ENCODE data around the gene TAAR8.
"Not testable (repeated sequence)": the region's sequence is repeated elsewhere in the genome, so short reads cannot be mapped to it uniquely, and the experiment has no call there.

The TAAR8 gene

DNA sequence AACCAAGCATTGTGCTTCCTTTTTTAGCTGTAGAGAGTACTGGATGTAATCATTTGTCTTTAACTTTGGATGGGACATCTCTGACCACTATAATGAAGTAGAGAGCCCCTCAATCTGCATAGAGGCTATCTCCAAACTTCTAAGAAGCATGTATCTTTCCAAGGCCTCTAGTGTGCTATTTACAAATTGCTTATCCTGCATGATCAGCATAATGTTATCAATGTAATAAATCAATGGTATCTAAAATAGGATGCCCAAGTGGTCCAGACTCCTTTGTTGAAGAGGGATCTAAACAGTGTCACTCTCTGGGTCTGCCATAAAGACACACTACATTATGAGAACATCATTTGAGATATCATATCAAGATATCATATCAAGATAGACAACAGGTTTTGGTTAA, 7.6 kb upstream of the TAAR8 start:
- no peak for DNase-seq (ENCODE audit: low spot score)

DNA sequence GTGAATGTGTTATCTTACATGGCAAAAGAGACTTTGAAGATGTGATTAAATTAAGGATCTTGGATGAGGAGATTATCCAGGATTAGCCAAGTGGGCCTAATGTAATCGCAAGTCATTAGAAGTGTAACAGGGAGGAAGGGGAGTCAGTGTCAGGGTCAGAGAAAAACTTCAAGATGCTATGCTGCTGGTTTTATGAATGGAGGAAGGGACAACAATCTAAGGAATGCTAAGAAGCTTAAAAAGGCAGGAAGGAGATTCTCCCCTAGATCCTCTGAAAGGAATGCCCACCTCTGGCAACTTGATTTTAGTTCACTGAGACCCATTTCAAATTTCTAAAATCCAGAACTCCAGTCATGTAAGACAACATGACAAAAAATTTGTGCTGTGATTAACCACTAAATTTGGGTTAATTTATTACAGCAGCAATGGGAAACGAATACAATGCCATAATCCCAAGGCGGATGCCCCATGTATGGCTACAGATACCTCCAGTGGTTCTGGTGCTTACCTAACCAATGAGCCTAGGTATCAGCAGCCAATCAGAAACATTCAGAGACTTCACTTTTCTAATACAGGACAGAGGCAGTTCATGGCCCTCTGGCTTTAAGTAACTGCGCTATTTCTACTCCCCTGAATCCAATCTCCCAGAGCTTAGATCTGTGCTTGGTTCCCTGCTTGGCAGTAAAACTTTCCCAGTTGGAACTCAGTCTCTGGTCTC, 3.6 kb upstream of the TAAR8 start:
- DNase-seq (ENCODE audit: low spot score), result no peak

DNA sequence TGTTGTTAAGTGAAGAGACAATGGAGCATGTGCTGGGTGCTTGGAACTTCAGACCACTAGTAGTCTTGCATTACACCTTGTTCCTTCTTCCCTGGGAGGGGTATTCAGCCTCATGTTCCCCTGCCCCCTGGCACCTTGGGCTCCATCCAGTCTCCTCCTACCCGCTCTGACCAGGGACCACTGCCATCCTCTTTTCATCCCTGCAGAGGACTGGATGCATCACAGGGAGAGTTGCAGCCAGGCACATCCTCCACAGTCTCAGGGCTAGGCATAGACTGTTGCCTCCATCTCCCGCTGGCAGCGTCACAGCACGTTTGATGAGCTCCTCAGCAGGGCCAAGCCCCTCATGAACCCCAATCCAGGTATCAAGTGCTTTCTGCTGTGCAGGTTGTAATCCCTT, 1.3 kb upstream of the TAAR8 start:
- no peak for DNase-seq (ENCODE audit: low spot score)

DNA sequence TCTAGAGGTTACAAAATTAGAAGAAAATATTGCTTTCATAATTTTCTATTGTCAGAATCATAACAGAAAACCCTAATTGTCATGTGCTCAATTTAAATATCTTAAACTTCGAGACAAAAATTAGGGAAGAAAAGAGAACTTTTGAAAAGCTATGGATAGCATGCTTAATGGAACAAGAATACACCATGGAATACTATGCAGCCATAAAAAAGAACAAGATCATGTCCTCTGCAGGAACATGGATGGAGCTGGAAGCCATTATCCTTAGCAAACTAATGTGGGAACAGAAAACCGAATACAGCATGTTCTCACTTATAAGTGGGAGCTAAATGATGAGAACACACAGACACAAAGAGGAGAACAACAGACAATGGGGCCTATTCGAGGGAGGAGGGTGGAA, 7.6 kb downstream of the TAAR8 start:
- DNase-seq (ENCODE audit: low spot score), result not testable (repeated sequence)

DNA sequence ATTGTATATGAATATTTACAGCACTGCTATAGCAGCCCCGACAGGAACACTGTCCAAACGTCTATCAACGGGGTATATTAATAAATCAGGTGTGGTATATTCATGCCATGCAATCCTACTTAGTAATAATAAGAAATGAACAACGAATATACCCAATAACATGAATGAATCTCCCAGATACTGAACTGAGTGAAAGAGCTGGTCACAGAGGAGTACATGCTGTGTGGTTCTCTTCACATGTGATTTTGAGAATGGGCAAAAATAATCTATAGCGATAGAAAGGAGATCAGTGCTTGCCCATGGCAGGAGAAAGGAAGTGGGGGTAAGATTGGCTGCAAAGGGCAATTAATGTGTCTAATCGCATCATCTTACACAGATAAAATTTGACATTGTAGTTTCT, 13.9 kb downstream of the TAAR8 start:
- DNase-seq (ENCODE audit: low spot score), result no peak

DNA sequence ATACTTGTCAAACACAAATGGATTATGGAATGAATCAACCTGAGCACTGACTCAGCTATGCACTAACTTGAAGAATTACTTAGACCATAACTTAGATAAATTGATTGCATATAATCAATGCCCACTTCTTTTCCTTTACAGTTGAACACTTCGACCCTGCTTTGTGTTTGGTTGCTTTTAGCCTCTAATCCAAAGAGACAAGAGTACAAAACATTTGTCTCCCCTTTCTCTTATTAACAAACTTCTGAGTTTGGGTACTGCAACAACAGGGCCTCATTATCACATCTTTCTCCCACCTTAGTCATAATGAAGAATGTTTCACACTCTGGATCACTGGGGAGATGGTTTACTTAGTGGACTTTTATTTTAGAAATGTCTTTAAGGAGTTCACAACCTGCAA, 15.1 kb downstream of the TAAR8 start:
- DNase-seq (ENCODE audit: low spot score), result no peak

DNA sequence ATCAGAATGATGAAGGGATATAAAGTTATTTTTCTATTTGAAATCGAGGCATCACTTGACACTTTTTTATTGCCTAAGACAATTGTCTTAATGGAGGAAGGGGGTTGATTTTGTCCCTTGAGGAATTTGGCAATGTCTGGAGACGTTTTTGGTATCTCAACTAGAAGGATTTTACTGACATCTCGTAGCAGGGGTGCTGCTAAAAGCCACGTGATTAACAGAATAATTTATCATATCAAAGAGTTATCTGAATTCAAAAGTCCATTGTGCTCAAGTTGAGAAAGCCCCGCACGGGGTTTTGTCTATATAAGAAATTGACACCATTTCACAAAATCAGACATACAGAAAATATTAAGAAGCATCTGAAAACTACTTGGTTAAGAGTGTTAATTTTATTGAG, 16.1 kb downstream of the TAAR8 start:
- DNase-seq (ENCODE audit: low spot score), result no peak

DNA sequence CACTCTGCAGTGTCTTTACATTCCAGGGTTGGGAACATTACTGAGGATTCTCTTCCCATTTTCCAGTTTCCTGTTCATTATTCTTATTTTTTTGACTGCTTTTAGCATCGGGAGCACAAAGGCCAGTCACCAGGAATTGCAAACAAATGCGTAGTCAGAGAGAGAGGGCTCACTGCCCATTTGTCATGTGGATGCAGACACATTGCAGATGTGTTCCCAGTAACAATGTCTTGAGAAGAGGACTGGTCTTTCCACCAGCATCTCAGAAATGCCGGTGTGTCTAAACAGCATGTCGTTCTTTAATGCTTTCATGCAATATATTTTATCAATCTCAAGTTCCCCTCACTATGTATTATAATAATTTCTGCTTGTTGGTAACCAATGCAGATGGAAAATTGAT, 16.7 kb downstream of the TAAR8 start:
- DNase-seq (ENCODE audit: low spot score), result no peak

DNA sequence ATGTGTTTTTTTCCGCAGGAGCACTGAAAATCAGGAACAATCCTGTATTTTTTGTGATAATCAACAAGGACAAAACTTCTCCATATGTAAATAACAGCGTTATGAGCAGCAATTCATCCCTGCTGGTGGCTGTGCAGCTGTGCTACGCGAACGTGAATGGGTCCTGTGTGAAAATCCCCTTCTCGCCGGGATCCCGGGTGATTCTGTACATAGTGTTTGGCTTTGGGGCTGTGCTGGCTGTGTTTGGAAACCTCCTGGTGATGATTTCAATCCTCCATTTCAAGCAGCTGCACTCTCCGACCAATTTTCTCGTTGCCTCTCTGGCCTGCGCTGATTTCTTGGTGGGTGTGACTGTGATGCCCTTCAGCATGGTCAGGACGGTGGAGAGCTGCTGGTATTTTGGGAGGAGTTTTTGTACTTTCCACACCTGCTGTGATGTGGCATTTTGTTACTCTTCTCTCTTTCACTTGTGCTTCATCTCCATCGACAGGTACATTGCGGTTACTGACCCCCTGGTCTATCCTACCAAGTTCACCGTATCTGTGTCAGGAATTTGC, 17.8 kb downstream of the TAAR8 start, which contains the start of gene TAAR6:
TAAR6 (plus strand) TSS at position 102 of the 557 bp plus-strand sequence; CDS start at position 102, 0 bp downstream.
- no peak for DNase-seq (ENCODE audit: low spot score)

DNA sequence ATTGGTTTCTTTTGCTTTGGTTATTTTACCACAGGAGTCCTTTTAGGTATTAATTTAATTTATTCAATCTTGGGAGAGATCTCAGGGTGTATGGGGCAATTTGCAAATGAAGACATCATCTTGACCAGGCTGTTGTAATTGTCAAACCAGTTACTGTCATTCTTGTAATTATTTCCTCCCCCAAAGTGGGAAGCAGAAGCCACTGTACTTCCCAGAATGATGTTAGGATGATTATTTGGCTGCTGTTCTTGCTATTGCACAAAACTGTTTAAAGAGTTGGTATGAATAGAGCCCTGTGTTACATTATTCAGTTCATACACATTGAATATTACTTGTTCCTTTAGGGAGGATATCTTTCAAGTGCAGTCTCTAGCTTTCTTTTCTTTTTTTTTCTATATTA, 19.3 kb downstream of the TAAR8 start:
- no peak for DNase-seq (ENCODE audit: low spot score)

DNA sequence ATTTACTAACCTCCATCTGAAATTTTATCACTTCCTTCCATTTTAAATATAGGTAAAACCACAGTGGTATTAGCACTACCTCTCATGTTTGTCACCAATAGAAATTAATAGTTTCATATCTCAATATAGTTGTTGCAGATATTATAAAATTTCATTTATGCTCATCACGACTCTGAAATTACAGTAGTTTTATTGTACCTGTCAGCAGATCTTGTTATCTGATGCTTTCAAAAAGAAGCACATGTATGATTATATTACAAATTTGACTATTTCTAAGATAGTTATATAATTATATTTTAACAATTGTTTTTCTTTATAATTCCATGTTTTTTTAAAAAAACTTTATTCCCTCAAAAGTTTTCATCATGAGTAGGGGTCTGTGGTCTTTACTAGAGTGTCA, 32.2 kb downstream of the TAAR8 start:
- no peak for DNase-seq (ENCODE audit: low spot score)

DNA sequence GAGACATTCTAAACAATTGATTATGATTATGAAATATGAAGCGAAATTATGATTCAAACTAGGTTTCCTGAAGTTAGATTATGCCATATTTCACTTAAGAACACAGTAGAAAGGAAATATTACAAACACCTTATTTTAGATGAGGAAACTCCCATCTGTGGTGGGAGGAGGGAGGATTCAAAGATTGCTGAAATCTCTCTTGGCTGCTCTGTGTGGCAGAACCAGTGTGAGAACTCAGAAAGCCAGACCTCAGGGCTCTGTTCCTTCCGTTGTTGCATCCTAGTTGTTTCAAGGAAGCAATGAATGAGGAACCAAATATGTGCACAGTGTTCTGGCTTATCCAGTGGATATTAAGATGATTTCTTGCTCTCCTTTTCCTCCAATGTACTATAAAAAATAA, 35.0 kb downstream of the TAAR8 start:
- DNase-seq (ENCODE audit: low spot score), result no peak

DNA sequence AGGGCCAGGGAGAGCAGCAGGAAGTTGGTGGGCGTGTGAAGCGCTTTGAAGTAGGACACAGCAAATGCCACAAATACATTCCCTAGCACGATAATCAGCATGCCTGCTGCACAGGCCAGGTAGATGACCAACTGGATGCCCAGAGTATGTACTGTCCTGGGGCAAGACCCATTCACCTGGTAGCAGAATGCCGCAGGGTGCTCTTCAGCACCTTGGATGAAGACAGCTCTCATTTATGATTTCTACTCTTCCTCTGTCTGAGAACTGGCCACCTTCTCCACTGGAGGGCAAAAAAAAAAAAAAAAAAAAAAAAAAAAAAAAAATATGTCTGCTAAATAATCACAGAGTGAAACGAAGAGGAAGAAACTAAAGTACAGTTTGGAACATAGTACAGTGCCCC, 37.0 kb downstream of the TAAR8 start, which contains the start of gene TAAR5:
TAAR5 (minus strand) TSS at position 288 of the 400 bp plus-strand sequence; CDS start at position 233, 55 bp downstream.
- DNase-seq (ENCODE audit: low spot score), result no peak

DNA sequence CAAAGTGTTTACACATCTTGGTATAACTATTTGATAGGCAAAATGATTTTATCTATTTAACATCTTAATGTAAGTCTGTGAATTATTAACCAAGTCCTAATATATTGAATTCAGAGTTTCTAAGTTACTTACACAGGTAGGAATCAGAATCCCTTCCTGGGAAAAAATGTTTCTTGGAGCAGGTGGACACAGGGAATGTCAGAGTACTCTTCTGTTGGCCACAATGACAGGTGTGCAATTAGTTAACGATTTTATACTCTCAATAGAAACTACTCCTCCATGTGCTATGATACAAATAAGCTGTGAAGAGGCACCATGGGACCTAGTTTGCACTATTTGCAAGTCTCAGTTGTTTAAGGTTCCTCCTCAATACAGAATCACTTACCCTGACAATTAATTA, 37.9 kb downstream of the TAAR8 start:
- no peak for DNase-seq (ENCODE audit: low spot score)

DNA sequence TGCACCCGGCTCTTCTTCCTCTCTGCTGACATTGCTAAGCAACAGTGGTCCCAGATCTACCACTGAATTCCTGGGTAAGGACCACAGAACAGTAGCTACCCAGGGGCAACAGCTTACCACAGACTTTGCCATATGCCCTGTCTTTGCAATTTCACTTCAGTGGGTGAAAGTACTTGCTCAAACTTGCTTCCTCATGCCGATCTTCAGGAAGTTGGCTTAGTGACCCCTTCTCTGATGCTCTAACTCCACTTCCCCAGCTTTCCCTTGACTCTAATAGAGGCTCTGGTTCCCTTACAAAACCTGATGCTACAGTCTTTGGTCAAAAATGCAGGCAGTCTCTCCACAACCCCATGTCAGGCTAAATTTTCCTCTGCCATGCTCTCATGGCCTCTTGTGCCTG, 40.4 kb downstream of the TAAR8 start:
- DNase-seq (ENCODE audit: low spot score), result no peak

DNA sequence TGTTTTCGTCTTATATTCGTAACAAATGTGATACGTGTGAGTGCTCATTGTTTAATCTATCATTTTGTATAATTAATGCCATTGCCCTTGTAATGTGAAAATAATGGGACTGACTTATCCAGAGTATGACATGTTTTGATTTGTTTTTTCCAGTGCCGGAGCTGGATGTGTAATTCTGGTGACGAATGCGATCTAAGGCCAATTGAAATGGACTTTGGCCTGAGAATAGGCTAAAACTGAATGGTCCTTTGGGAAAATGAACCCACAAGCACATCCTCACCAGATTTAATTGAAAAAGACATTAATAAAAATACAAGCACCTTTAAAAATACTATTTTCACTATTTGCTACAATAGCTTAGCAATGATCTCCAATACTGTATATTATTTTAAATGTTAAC, 43.7 kb downstream of the TAAR8 start:
- DNase-seq (ENCODE audit: low spot score), result no peak

DNA sequence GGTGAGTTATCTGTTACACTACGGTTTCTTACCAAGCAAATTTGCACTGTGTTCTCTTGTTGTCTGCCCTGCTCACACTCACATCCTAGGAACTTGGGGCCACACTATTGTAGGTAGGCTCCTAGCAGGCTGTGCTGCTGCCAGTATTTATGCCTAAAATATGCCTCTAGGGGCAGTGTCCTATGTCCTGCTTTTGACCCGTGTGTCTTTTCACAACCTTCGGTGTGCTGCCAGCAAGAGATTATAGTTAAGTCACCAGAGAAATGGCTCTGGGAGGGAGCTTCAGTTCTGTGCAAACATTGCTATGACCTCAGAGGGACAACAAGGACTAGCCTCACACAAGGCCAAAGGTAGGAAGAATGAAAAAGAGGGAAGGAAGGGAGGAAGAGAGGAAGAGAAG, 46.0 kb downstream of the TAAR8 start:
- peak; percentile 7 for DNase-seq (ENCODE audit: low spot score)

DNA sequence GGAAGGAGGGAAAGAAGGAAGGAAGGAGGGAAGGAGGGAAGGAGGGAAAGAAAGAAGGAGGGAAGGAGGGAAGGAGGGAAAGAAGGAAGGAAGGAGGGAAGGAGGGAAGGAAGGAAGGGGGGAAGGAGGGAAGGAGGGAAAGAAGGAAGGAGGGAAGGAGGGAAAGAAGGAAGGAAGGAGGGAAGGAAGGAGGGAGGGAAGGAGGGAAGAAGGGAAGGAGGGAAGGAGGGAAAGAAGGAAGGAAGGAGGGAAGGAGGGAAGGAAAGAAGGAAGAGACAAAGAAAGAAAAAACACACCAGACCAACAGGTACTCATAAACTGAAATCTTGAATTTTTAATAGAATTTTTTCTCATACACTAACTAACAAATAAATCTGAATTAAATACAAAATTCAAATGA, 48.4 kb downstream of the TAAR8 start:
- not testable (repeated sequence) for DNase-seq (ENCODE audit: low spot score)

Measured in AG08396 (cell line).